HG03060 (cell line): ENCODE results near the gene C8G.

Experiments used
- ATAC-seq: cut with Tn5 transposase; IDR thresholded peaks from one replicate; pipeline ENCODE4 v1.9.1; 2021; ENCODE audit warnings: low read depth, moderate number of reproducible peaks; ENCODE audit not compliant: unreplicated experiment

C8G gene

GRCh38 chr9:136920069-136920468 lies 25.0 kb upstream of the C8G start:
- ATAC-seq: no peak

GRCh38 chr9:136920734-136921231 lies 24.3 kb upstream of the C8G start:
- no peak for ATAC-seq

- no peak for ATAC-seq
Measured at GRCh38 chr9:136921307-136921706, 23.7 kb upstream of the C8G start.

- ATAC-seq: no peak
Measured at GRCh38 chr9:136921718-136922117, 23.3 kb upstream of the C8G start.

GRCh38 chr9:136922540-136922939 lies 22.5 kb upstream of the C8G start:
- no peak for ATAC-seq

- ATAC-seq: no peak
Measured at GRCh38 chr9:136923881-136924280, 21.2 kb upstream of the C8G start.

- ATAC-seq: no peak
Measured at GRCh38 chr9:136925414-136926153, 19.5 kb upstream of the C8G start.

GRCh38 chr9:136926154-136926704 lies 18.8 kb upstream of the C8G start:
- no peak for ATAC-seq

- no peak for ATAC-seq
Measured at GRCh38 chr9:136926749-136927148, 18.3 kb upstream of the C8G start.

- no peak for ATAC-seq
Measured at GRCh38 chr9:136927343-136928271, 17.4 kb upstream of the C8G start.

- ATAC-seq: no peak
Measured at GRCh38 chr9:136928591-136928990, 16.5 kb upstream of the C8G start.

- no peak for ATAC-seq
Measured at GRCh38 chr9:136930014-136930413, 15.0 kb upstream of the C8G start.

GRCh38 chr9:136931611-136932130 lies 13.4 kb upstream of the C8G start:
- ATAC-seq: no peak

GRCh38 chr9:136934277-136934676 lies 10.8 kb upstream of the C8G start:
- ATAC-seq: no peak

GRCh38 chr9:136935651-136936050 lies 9.4 kb upstream of the C8G start:
- ATAC-seq: no peak

- no peak for ATAC-seq
Measured at GRCh38 chr9:136936645-136937170, 8.3 kb upstream of the C8G start.

- ATAC-seq: no peak
Measured at GRCh38 chr9:136937186-136938001, 7.6 kb upstream of the C8G start.

GRCh38 chr9:136939431-136939995 lies 5.5 kb upstream of the C8G start:
- no peak for ATAC-seq

- no peak for ATAC-seq
Measured at GRCh38 chr9:136939996-136940525, 5.0 kb upstream of the C8G start.
